MM.1S (cell line): ENCODE results near the gene C2orf69.

Experiments
- EZH2 ChIP-seq: fragments of 300-600 bp; sonication (generic); optimal IDR thresholded peaks from 2 replicates; pipeline ENCODE3; 2017; ENCODE audit warnings: low read depth, mild to moderate bottlenecking, antibody characterized with exemption, low read length, mixed read lengths
- TF ChIP-seq, protein P1 (sequence below): fragments of 300-600 bp; sonication (generic); IDR thresholded peaks from 2 replicates; pipeline ENCODE4 v1.5.1; 2016; ENCODE audit warnings: antibody characterized with exemption, low read length, mixed read lengths

DNA sequence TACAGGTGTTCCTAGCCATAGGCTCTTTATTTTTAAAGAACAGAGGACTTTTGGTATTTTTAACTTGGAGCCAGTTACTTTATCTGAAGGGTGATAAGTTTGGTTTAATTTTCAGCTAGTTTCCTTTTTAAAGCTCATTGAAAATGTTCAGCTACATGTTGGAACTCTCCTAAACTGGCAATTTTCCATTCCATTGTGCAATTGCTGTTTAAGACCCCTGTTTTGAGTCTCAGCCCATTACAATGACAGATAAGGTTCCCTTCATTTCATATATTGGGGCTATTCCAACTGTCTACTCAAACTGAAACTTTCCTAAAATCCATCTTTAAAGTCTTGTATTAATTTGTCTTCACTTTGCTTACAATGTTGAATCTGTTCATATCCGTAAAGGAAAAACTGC, 55.9 kb downstream of the C2orf69 start:
- no peak for TF ChIP-seq EZH2
- TF ChIP-seq, protein P1, sequence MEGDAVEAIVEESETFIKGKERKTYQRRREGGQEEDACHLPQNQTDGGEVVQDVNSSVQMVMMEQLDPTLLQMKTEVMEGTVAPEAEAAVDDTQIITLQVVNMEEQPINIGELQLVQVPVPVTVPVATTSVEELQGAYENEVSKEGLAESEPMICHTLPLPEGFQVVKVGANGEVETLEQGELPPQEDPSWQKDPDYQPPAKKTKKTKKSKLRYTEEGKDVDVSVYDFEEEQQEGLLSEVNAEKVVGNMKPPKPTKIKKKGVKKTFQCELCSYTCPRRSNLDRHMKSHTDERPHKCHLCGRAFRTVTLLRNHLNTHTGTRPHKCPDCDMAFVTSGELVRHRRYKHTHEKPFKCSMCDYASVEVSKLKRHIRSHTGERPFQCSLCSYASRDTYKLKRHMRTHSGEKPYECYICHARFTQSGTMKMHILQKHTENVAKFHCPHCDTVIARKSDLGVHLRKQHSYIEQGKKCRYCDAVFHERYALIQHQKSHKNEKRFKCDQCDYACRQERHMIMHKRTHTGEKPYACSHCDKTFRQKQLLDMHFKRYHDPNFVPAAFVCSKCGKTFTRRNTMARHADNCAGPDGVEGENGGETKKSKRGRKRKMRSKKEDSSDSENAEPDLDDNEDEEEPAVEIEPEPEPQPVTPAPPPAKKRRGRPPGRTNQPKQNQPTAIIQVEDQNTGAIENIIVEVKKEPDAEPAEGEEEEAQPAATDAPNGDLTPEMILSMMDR = no peak
